GM18870 (cell line): ENCODE results near the gene KCNQ2.

ENCODE experiments used
- ATAC-seq: cut with Tn5 transposase; IDR thresholded peaks from one replicate; pipeline ENCODE4 v1.9.1; 2021; ENCODE audit warnings: moderate library complexity; ENCODE audit not compliant: unreplicated experiment

KCNQ2 gene

DNA sequence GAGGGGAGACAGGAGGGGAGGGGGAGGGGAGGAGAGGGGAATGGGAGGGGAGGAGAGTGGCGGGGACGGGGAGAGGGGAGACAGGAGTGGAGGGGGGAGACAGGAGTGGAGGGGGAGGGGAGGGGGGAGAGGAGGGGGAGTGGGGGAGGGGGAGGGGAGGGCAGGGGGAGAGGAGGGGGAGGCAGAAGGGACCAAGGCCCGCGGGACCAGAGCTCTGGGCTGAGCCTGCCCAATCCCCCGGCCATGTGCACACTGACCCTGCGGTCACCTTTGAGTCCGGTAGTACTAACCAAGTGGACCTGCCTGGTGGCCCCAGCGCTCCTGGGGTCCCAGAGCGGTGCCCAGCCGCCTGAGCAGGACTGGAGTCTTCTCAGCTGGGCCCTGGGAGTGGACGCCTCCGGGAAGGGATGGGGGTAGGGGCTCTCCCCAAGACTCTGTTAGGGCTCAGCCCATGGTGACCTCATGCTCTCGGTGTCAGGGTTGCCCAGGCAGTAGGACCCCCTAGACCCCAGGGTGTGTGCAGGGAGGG, 471 bp upstream of the KCNQ2 start:
- ATAC-seq: no peak

- ATAC-seq: no peak
These were observed 806 bp downstream of the KCNQ2 start for GRCh38 chr20:63471717-63471980.

- no peak for ATAC-seq
These were observed 1.3 kb downstream of the KCNQ2 start for GRCh38 chr20:63471002-63471716.

DNA sequence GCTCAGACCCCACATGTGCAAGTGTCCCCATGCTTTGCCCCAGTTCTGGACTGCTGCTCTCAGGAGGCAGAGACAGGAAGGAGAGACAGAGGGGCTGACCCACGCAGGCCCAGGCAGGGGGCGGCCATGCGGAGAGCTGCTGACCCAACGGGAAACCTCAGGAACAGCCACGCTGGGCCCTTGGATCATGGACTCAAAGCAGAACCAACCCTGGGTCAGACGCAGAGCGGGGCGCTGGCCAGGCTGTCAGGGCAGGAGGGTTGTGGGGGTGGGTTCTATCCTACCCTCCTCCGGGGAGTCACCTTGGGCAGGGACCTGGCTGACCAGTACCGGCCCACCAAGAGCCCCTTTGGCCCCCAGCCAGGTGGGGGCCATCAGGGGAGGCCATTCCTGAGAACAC, 2.0 kb downstream of the KCNQ2 start:
- no peak for ATAC-seq

GRCh38 chr20:63469713-63470101, 2.7 kb downstream of the KCNQ2 start:
- no peak for ATAC-seq

DNA sequence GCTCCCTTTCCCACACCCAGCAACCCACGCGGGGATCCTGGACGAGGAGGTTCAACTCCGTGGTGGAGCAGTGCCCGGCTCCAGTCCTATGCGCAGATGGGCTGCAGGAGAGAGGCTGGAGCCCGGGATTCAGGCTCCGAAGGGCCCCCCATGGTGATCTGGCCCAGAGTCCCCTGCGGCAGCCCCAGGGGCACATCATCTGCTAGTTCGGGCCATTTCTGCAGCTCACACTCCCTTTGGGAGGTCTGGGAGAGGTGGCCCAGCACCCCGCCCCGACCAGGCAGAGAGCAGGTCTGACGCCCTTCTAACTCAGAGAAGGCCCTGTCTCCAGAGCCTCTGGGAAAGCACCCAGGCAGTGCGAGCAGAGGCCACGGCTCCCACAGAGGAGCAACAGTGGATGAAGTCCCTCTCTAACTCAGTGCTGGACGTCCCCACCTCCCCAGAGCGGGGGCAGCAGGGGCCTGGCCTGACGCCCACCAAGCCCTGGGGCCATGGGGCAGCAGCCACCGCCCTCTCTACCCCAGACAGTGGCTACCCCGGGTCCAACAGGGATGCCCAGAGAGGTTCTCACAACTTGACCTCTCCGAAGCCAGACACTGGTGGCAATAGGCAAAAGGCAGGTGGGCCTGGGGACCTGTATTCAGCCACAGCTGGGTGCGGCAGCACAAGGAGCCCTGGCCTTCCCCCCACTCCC, 3.3 kb downstream of the KCNQ2 start:
- ATAC-seq: no peak

DNA sequence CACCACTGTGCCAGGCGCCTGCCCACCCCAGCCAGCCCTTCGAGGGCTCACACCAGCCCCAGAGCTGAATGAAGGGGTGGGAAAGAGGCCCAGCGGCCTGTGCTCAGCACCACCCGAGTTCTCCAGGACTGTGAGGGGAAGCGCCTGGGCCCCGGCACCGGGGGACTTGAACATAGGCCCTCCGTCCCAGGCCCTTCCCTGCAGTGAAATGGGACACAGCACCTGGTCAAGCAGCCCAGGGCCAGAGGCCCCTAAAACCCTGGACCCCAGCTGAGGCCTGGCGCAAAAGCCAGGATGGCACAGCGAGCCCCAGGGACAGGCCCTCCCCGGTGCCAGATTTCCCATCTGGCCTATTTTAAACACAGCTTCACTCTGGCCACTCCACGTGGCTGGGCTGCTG, 4.0 kb downstream of the KCNQ2 start:
- no peak for ATAC-seq

GRCh38 chr20:63467294-63468083, 5.0 kb downstream of the KCNQ2 start:
- ATAC-seq: no peak

DNA sequence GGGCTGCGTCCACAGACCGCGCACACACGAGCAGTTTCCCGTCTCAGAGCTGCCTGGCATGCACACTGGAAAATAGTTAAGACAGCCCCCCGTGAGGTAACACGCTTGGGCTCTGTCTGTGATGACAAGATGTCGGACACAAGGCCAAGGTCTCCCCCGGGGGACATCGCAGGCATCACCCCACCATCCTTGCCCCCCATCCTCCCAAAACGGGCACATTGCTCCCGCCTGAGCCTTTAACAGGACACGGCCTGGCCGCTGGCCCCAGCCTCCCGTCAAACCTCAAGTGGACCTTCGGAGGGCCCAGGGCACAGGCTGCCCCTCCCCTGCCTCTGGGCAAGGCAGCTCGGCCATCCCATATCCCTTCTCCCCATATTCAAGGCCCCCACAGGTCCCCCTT, 5.6 kb downstream of the KCNQ2 start:
- ATAC-seq: no peak

DNA sequence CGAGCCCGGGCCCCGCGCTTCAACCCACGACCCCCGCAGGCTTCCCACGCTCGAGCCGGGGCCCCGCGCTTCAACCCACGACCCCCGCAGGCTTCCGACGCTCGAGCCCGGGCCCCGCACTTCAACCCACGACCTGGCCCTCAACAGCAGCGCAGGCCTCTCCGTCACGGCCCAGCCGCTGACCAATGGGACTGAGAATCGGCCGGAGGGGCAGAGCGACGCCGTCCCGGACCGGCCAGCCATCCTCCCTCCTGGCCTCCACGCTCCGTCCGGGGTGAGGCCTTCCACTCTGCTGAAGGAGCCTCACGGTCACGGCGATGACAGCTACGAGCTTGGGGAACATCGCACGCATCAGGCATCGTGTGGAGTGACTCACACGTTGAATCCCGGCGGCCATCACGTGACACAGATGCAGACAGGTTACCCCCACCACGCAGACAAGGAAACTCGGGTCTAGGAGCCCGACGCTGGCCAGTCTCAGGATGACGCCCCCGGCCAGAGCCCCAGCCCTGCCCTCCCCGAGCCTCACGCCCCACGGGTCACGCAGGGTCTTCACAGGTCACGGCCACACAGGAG, 6.1 kb downstream of the KCNQ2 start:
- ATAC-seq: no peak

- no peak for ATAC-seq
These were observed 6.8 kb downstream of the KCNQ2 start for GRCh38 chr20:63465380-63466249.

GRCh38 chr20:63464289-63464635, 8.2 kb downstream of the KCNQ2 start:
- no peak for ATAC-seq

DNA sequence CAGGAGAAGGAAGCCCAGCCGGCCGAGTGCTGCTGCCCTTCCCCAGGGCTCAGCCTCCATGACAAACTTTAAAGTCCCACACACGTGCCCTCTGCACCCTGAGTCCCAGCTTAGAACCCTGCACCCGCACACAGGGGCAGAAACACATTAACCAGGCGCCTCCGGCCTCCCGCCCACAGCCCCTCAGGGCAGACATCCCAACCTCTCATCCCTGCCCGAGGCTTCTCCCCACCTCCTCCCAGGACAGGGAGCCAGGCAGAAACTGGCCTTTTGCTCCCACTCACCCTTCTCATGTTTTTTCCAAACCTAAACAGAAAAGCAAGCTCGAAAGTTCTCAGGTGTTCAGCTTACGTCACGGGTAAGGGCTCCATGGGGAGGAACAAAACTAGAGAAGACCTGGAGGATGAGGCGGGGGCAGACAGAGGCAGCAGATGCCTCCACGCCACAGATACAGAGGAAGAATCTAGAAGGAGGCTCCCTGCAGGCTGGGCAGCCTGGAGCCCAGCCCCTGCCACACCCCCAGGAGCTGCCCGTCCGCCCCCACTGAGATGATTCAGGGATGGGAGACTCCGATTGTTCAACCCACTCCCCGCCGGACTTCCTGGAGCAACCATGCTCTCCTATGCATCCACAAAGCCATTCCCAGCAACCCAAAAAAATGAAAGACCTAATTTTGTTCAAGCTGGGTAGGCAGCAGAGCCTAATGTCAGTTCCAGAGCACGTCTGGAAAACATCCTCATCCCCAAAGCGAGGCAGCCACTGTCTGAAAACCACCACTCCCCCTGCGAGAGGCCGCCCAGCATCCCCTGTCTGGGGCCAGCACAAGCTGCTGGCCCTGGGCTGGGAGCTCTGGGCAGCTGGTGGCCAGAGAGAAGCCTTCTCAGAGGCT, 8.8 kb downstream of the KCNQ2 start:
- no peak for ATAC-seq

DNA sequence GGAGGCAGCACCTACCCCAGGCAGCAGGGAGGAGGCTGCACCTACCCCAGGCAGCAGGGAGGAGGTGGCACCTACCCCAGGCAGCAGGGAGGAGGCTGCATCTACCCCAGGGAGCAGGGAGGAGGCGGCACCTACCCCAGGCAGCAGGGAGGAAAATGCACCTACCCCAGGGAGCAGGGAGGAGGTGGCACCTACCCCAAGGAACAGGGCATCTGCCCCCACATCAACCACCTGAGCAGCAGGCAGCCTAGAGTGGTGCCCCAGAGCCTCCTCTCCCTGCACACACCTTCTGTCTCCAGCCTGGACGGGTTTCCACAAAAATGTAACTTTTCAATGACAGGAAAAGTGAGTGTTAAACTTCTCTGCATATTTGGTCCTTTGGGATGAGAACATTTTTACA, 10.2 kb downstream of the KCNQ2 start:
- no peak for ATAC-seq

- no peak for ATAC-seq
These were observed 11.2 kb downstream of the KCNQ2 start for GRCh38 chr20:63461104-63461763.

DNA sequence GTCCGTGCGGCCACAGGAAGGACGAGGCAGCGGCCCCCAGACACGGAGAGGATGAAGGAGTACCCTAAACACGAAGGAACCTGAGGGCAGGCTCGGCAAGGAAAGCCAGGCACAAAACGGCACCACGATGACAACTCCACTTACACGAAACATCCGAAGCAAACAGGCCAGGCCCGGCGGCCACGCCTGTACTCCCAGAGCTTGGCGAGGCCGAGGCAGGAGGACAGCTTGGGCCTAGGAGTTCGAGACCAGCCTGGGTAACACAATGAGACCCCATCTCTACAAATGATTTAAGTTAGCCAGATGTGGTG, 13.4 kb downstream of the KCNQ2 start:
- no peak for ATAC-seq

- ATAC-seq: no peak
These were observed 14.0 kb downstream of the KCNQ2 start for GRCh38 chr20:63458170-63459069.

DNA sequence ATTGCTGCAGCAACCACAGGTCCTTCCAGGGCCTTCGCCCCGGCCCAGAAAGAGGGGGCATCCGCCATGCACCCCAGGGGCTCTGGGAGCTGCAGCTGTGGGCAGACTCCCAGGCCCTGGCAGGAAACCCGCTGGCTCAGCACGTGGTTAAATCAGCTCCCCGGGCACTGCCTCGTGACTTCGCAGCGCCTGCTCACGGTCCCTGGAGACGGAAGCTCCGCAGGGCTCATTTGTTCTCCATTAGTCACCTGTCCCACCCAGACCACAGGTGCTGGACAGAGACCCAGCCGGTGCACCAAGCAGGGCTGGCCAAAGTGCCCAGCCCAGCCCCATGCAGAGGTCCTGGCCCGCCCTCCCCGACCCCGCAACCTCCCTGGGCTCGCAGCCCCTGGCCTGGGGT, 14.7 kb downstream of the KCNQ2 start:
- ATAC-seq: no peak
